Fibroblast of gingiva (primary cell): ENCODE measurements around the gene GDPD3.
"Not testable (repeated sequence)": the region's sequence is repeated elsewhere in the genome, so short reads cannot be mapped to it uniquely, and the experiment has no call there.

Experiments used
- DNase-seq: peaks from one replicate; pipeline ENCODE4 v3.0.0-alpha.2; 2011; ENCODE audit warnings: low read depth

GDPD3 gene

DNA sequence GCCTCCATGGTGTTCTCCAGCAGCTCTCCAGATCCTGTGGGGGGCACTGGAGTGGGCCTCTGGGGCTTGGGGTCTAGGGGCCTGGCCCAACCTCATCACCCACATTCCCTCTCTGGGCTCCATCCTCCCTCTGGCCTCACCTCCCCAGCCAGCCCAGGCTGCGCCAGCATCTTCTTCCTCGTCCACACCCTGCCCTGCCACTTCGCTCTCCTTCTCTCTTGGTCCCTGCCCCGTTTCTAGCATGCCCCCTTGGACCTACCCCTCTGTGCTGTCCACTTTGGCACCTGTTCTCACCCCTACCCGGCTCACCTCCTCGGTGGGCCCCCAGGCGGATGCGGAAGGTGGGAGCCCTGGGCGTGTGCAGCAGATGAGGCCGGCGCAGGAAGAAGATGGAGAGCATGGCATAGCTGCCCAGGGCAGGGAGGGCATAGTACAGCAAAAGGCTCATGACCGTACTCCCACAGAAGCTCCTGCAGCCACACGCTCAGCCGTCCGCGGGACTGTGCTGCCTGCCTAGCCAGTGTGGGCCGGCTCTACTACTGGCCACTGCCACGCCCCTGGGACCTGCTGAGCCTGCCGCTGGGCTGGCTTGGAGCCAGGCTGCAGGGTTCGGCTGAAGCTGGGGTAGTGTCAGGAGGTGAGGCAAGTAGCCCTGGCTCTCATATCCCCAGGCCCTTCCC, at the start of gene GDPD3:
Gene GDPD3, minus strand, starts transcription at position 507 of the 680 bp plus-strand sequence. Its CDS starts 59 bp downstream, at position 448.
- DNase-seq: no peak

- DNase-seq: no peak
Observed at GRCh38 chr16:30157214-30157613, 43.9 kb upstream of the GDPD3 start.

DNA sequence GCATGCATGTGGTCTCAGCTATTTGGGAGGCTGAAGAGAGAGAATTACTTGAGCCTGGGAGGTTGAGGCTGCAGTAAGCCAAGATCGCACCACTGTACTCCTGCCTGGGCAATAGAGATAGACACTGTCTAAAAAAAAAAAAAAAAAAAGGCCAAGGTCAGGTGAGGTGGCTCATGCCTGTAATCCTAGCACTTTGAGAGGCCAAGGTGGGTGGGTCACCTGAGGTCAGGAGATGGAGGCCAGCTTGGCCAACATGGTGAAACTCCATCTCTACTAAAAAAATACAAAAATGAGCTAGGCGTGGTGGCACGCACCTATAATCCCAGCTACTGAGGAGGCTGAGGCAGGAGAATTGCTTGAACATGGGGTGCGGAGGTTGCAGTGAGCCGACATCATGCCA, 41.9 kb upstream of the GDPD3 start:
- no peak for DNase-seq

DNA sequence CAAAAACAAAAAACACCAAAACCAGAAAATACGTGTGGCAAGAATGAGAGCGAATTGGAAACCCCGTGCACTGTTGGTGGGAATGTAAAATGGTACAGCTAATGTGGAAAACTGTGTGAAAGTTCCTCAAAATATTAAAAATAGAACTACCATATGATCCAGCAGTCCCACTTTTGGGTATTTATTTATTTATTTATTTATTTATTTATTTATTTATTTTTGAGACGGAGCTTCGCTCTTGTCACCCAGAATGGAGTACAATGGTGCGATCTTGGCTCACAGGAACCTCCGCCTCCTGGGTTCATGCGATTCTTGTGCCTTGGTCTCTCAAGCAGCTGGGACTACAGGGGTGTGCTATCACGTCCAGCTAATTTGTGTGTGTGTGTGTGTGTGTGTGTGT, 39.2 kb upstream of the GDPD3 start:
- no peak for DNase-seq

DNA sequence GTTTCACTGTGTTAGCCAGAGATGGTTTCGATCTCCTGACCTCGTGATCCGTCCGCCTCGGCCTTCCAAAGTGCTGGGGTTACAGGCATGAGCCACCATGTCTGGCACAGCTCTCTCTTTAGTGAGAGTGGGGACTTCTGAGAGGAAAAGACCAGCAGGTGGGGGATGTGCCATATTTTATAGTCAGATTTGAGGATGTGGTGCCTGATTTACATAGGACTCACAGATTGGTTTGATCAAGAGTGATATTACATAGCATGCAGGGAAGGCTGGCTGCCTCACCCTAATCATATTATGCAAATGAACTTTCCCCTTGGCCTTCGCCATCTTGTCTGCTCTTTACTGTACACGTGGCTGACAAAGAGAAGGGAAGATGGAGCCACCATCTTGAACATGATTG, 37.8 kb upstream of the GDPD3 start:
- DNase-seq: no peak

GRCh38 chr16:30149250-30149930, 36.1 kb upstream of the GDPD3 start:
- no peak for DNase-seq

DNA sequence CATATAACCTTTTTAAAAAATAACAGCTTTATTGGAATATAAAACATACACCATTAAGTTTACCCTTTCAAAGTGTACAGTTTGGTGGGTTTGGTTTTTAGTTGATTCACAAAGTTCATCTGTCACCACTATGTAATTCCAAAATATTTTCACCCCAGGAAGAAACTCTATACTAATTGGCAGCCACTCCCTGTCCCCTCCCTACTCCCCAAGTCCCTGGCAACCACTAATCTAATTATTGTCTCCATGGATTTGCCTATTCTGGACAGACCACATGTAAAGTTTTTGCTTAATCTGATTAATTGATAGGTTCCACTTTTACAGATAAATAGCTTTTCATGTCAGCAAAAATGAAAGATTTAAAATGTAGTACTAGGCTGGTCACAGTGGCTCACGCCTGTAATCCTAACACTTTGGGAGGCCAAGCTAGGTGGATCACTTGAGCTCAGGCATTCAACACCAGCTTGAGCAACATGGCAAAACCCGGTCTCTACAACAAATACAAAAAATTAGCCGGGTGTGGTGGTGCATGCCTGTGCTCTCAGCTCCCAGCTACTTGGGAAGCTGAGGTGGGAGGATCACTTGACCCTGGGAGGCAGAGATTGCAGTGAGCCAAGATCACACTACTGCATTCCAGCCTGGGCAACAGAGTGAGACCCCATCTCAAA, 34.6 kb upstream of the GDPD3 start:
- DNase-seq: no peak

DNA sequence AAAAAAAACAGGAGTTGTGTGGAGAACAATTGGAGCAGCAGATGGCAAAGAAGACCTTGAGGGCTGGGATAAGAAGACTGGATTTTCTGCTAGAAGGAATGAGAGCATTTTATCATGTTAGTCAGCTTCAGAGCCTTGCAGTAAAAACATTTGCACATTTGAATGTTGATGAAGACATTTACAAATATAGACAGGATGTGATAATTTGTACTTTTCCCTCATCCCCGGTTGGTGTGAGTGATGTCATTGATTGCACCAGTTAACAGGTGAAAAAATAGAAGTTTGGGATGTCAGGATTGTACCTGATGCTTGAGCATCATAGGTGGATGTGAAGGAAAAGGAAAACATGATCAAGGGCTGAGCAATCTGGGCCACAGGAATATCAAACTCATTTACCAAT, 32.3 kb upstream of the GDPD3 start:
- no peak for DNase-seq

DNA sequence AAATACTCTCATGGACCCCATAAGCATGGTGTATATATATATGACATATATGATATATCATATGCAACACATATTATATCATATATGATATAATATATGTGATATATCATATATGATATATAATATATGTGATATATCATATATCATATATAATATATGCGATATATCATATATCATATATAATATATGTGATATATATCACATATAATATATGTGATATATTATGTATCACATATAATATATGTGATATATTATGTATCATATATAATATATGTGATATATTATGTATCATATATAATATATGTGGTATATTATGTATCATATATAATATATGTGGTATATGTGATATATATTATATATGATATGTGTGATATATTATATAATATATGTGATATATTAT, 31.6 kb upstream of the GDPD3 start:
- no peak for DNase-seq

DNA sequence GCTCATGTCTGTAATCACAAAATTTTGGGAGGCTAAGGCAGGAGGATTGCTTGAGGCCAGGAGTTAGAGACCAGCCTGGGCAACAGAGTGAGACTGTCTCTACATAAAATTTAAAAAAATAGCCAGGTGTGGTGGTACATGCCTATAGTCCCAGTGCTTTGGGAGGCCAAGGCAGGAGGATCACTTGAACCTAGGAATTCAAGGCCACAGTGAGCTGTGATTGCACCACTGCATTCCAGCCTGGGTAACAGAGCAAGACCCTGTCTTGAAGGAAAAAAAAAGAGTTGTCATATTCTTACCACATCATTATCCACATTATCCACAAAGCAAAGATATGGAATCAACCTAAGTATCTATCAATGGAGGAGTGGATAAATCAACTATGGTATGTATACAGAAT, 30.7 kb upstream of the GDPD3 start:
- no peak for DNase-seq

DNA sequence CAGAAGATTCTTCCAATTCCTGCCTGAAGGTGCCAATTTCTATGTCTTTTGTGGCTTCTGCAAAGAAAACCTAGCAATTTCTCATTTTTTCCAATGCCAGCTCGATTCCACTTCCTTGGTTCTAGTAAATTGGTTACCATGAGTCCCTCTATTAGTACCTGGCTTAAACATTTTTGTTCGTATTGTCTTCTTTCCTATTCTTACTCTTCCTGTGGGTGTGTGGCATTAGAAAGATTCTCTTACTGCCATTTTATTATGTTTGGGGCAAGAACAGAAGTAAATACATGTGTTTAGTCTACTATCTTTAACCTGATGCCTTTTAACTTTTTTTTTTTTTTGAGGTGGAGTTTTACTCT, 30.0 kb upstream of the GDPD3 start:
- no peak for DNase-seq

DNA sequence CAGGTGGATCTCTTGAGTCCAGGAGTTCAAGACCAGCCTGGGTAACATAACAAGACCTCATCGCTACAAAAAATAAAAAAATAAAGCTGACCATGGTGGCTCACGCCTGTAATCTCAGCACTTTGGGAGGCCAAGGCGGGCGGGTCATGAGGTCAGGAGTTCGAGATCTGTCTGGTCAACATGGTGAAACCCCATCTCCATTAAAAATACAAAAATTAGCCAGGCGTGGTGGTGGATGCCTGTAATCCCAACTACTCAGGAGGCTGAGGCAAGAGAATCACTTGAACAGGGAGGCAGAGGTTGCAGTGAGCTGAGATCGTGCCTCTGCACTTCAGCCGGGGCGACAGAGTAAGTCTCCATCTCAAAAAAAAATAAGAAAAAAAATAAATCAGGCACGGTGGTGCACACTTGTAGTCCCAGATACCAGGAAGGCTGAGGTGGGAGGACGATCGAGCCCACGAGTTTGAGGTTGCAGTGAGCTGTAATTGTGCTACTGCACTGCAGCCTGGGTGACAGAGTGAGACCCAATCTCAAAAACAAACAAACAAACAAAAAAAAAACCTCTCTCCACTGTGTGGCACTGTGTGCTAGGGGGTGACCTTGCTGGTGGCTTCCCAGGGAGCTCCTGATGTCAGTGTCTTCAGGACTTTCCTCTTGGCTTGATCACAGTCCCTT, 29.5 kb upstream of the GDPD3 start:
- no peak for DNase-seq

DNA sequence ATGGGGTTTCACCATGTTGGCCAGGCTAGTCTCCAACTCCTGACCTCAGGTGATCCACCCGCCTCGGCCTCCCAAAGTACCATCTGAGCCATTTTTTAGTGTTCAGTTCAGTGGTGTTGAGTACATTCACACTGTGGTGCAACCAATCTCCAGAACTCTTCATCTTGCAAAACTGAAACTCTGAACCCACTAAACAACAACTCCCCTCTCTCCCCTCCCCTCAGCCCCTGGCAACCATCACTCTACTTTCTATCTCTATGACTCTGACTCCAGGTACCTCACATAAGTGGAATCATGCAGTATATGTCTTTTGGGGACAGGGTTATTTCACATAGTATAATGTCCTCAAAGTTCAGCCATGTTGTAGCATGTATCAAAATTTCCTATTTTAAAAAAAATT, 28.4 kb upstream of the GDPD3 start:
- DNase-seq: no peak

GRCh38 chr16:30139583-30140481, 26.5 kb upstream of the GDPD3 start:
- DNase-seq: no peak

- DNase-seq: no peak
Observed at GRCh38 chr16:30137897-30138296, 24.6 kb upstream of the GDPD3 start.

- DNase-seq: no peak
Observed at GRCh38 chr16:30136971-30137605, 23.8 kb upstream of the GDPD3 start.

DNA sequence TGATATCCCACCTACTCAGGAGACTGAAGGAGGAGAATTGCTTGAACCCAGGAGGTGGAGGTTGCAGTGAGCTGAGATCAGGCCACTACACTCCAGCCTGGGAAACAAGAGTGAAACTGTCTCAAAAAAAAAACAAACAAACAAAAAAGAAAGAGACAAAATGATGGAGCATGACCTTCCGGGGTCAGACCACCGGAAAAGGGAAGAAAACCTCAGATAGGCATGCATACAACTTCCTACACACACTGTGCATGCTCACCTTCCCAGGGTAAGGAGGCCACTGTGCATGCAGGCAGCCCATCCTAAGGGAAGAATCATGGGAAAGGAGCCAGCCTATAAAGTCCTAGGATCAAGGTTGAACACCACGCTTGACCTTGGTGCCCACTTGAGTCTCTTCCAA, 19.3 kb upstream of the GDPD3 start:
- no peak for DNase-seq

DNA sequence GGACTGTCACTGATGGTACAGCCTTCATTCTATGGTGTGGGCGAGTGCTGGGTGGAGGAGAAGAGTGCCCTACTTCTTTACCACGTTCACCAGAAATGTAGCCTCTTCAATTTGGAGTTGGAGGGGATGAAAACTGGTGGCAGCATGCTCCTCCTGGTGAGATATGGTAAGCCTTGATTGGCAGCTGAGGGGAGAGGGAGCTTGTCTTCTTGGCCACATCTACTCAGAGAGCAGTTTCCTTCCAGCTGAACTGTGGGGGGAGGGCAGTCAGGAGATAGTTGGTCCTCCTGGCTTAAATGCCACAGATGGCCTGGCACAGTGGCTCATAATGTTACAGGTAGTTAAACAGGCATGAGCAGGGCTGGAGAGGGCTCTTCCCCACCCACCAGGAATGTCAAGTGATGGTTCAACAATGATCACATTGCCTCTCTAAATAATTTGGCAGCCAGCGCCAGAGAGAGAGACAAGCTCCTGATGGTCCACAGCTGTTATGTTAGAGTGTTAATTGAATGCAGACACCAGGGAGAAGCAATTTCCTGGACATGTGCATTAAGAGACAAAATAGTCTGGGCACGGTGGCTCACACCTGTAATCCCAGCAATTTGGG, 18.6 kb upstream of the GDPD3 start:
- DNase-seq: peak; percentile 26

DNA sequence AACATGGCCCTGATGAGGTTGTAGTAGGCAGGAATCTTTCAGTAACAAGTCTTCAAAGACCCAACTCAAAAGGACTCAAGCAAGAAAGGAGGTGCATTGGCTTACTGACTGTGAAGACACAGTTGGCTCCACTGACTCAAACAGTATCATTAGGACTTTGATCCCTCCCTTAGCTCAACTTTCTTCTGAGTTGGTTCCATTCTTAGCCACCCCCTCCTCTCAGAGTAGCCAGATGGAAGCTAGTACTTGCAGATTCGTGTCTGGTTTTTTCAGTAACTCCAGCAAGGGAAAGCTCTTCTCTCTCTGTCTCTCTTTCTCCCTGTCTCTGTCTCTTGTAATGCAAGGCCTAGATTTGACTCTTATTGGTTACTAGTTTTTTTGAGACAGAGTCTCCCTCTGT, 14.7 kb upstream of the GDPD3 start:
- no peak for DNase-seq

- not testable (repeated sequence) for DNase-seq
Observed at GRCh38 chr16:30125690-30126089, 12.4 kb upstream of the GDPD3 start.

DNA sequence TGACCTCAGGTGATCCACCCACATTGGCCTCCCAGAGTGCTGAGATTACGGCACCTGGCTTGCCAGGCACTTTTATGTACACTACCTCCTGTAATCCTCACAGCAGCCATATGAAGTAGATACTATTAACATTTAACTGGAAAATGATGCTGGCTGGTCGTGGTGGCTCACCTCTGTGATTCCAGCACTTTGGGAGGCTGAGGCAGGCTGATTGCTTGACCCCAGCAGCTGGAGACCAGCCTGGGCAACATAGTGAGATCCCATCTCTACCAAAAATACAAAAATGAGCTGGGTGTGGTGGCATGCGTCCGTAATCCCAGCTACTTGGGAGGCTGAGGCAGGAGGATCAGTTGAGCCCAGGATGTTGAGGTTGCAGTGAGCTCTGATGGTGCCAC, 11.6 kb upstream of the GDPD3 start:
- no peak for DNase-seq
